GM12873 (cell line): ENCODE data around the gene PREPL.

Experiments
- CTCF ChIP-seq: IDR thresholded peaks from 2 replicates; pipeline ENCODE4 v1.5.1; 2012; ENCODE audit warnings: low read depth, mild to moderate bottlenecking, moderate library complexity, low read length, control low read depth; ENCODE audit not compliant: insufficient read depth; ENCODE audit errors: missing control alignments

PREPL gene

GRCh38 chr2:44377486-44377885 is 16.2 kb upstream of the PREPL start:
- no peak for TF ChIP-seq CTCF

DNA sequence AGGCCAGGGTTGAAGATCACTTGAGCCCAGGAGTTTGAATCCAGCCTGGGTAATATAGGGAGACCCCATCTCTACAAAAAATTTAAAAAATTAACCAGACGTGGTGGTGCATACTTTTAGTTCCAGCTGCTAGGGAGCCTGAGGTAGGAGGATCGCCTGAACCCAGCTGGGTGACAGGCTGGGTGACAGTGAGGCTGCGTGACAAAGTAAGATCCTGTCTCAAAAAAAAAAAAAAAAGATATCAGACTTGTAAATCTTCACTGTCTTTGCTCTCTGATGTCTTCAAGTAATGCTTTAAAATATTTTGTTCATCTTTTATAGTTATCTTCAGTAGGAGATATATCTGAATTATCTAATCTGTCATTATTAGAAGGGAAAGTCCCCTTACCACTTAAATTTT is 11.0 kb upstream of the PREPL start:
- TF ChIP-seq CTCF = no peak

GRCh38 chr2:44371445-44371844 is 10.2 kb upstream of the PREPL start:
- TF ChIP-seq CTCF = no peak

GRCh38 chr2:44369392-44369791 is 8.1 kb upstream of the PREPL start:
- no peak for TF ChIP-seq CTCF

GRCh38 chr2:44367591-44367990 is 6.3 kb upstream of the PREPL start:
- TF ChIP-seq CTCF = no peak

DNA sequence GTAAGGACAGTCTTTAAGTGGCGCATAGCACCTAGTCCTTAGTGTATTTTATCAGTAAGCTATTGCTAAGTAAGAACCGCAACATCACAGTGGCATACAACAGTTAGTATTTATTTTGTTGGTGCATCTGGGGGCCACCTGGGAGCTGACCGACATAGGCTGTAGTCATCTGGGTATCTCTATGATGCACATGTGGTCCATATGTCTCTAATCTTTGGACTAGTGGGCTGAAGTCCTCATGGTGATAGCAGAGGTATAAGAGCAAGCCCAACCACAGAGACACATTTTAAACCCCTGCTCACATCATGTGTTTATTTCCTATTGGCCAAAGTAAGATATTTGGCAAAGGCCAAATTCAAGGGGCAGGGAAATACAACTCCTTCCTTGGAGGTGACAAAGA is 3.3 kb upstream of the PREPL start:
- no peak for TF ChIP-seq CTCF

- TF ChIP-seq CTCF = no peak
Measured at GRCh38 chr2:44362207-44363015, 1.1 kb upstream of the PREPL start.
